HCT116 (cell line): ENCODE results near the gene HOXB9. TPM values are rescaled to one million over a fixed set of nuclear protein-coding genes. Genes with fewer than 3 reads are reported as not detected.

ENCODE experiments used
- ATAC-seq: fragments of 200-7000 bp; cut with Tn5 transposase; 2 replicates; pipeline ENCODE4 v1.9.1; 2020; ENCODE audit warnings: mild to moderate bottlenecking, moderate library complexity
- BruUV-seq: library from RNA; stranded (reverse); fragments of 400-500 nt; replicated peaks from 2 replicates; lab custom pipeline; 2021; lab: Mats Ljungman, UMichigan
- CTCF ChIA-PET: fragments of 300-600 bp; sonication (Branson Sonifier 250); formaldehyde crosslinking; loops from one replicate; lab custom pipeline; 2021; ENCODE audit warnings: antibody characterized with exemption; lab: Charles Lee
- POLR2A ChIA-PET: fragments of 300-600, 350-600 bp; sonication (Branson Sonifier 250); formaldehyde crosslinking; loops from one replicate; lab custom pipeline; 2021; ENCODE audit warnings: antibody characterized with exemption; lab: Charles Lee
- RAD21 ChIA-PET, 2 experiments: fragments of 300-600 bp; sonication (Branson Sonifier 250); formaldehyde crosslinking; loops; one replicate each; lab custom pipeline; 2023; ENCODE audit warnings: low total read pairs in 2 of 2; ENCODE audit not compliant: uncharacterized antibody in 2 of 2, unreplicated experiment in 2 of 2, low non-redundant PET in 1 of 2; lab: Charles Lee
- DNase-seq: peaks from one replicate; pipeline ENCODE4 v3.0.0-alpha.2; 2010; ENCODE audit warnings: low read depth, low spot score
- H2AFZ ChIP-seq: fragments of 200-600 bp; shearing (Covaris generic), sonication (generic); 2 replicates; pipeline ENCODE4 v1.6.1; 2017; ENCODE audit warnings: low read depth, mixed run types, mixed read lengths, antibody characterized with exemption, low read length; ENCODE audit not compliant: poor library complexity, severe bottlenecking
- H3K27ac ChIP-seq: 2 replicates; pipeline ENCODE4 v1.5.1; 2012; ENCODE audit warnings: low read depth, low read length
- H3K27me3 ChIP-seq: fragments of 200-600 bp; sonication (generic); 2 replicates; pipeline ENCODE4 v1.6.1; 2016; ENCODE audit warnings: mixed run types, low read length, mixed read lengths; ENCODE audit not compliant: insufficient read depth
- H3K36me3 ChIP-seq, 2 experiments: fragments of 200-500 bp in 1 of 2; fragments of 200-600 bp in 1 of 2; sonication (Bioruptor generic) in 1 of 2; sonication (generic) in 1 of 2; 2 replicates each; pipeline versions ENCODE4 v1.5.1 to v1.6.1; 2014 to 2016; ENCODE audit warnings: low read length in 2 of 2, inconsistent platforms in 1 of 2, mixed read lengths in 1 of 2, mixed run types in 1 of 2; ENCODE audit not compliant: insufficient read depth in 2 of 2, control insufficient read depth in 1 of 2
- H3K4me1 ChIP-seq, 2 experiments: fragments of 200-600 bp in 1 of 2; sonication (generic) in 1 of 2; 2 replicates each; pipeline versions ENCODE4 v1.5.1 to v1.6.1; 2012 to 2017; ENCODE audit warnings: low read length in 2 of 2, inconsistent platforms in 1 of 2, mild to moderate bottlenecking in 1 of 2, mixed read lengths in 1 of 2, mixed run types in 1 of 2, moderate library complexity in 1 of 2; ENCODE audit not compliant: insufficient read depth in 2 of 2, control insufficient read depth in 1 of 2
- H3K4me2 ChIP-seq: fragments of 200-600 bp; sonication (generic); 2 replicates; pipeline ENCODE4 v1.6.1; 2017; ENCODE audit warnings: mixed run types, low read length, mixed read lengths
- H3K4me3 ChIP-seq, 2 experiments: fragments of 200-600 bp in 1 of 2; sonication (generic) in 1 of 2; replicated peaks in 1 of 2; 2 replicates each; pipeline ENCODE4 v1.5.1; 2011 to 2016; ENCODE audit warnings: low read length in 2 of 2, control low read depth in 1 of 2, low read depth in 1 of 2, mild to moderate bottlenecking in 1 of 2, mixed read lengths in 1 of 2, mixed run types in 1 of 2
- H3K79me2 ChIP-seq: fragments of 200-600 bp; sonication (generic); 2 replicates; pipeline ENCODE4 v1.6.1; 2017; ENCODE audit warnings: mild to moderate bottlenecking, mixed run types, low read length, moderate library complexity, mixed read lengths; ENCODE audit not compliant: insufficient read depth
- H3K9ac ChIP-seq: fragments of 200-600 bp; sonication (generic); 2 replicates; pipeline ENCODE4 v1.6.1; 2016; ENCODE audit warnings: low read length, mixed read lengths
- H3K9me2 ChIP-seq: fragments of 200-600 bp; sonication (generic), shearing (Covaris generic); 2 replicates; pipeline ENCODE4 v1.6.1; 2017; ENCODE audit warnings: mixed run types, mild to moderate bottlenecking, moderate library complexity; ENCODE audit not compliant: insufficient read depth
- H3K9me3 ChIP-seq, 2 experiments: fragments of 200-500 bp in 1 of 2; fragments of 200-600 bp in 1 of 2; sonication (Bioruptor generic) in 1 of 2; sonication (generic) in 1 of 2; 2 replicates each; pipeline ENCODE4 v1.6.1; 2014 to 2017; ENCODE audit warnings: low read length in 2 of 2, mixed read lengths in 2 of 2, inconsistent platforms in 1 of 2, low read depth in 1 of 2, mild to moderate bottlenecking in 1 of 2, mixed run types in 1 of 2, moderate library complexity in 1 of 2; ENCODE audit not compliant: control insufficient read depth in 1 of 2, insufficient read depth in 1 of 2
- H4K20me1 ChIP-seq: fragments of 200-600 bp; sonication (generic), shearing (Covaris generic); 2 replicates; pipeline ENCODE4 v1.6.1; 2017; ENCODE audit warnings: mixed run types, mild to moderate bottlenecking, moderate library complexity; ENCODE audit not compliant: insufficient read depth
- CBX3 ChIP-seq: IDR thresholded peaks from 2 replicates; pipeline ENCODE4 v1.6.1; 2012; ENCODE audit warnings: low read depth
- EGR1 ChIP-seq: IDR thresholded peaks from 2 replicates; pipeline ENCODE4 v1.6.1; 2012; ENCODE audit warnings: low read depth
- ELF1 ChIP-seq: IDR thresholded peaks from 2 replicates; pipeline ENCODE4 v1.6.1; 2012; ENCODE audit warnings: low read depth, borderline replicate concordance
- EZH2 ChIP-seq: fragments of 200-600 bp; sonication (generic); IDR thresholded peaks from 2 replicates; pipeline ENCODE4 v1.6.1; 2017; ENCODE audit warnings: antibody characterized with exemption, mixed run types
- FOSL1 ChIP-seq: IDR thresholded peaks from 2 replicates; pipeline ENCODE4 v1.6.1; 2012; ENCODE audit warnings: low read depth
- POLR2AphosphoS5 ChIP-seq: IDR thresholded peaks from 2 replicates; pipeline ENCODE4 v1.6.1; 2011; ENCODE audit warnings: mild to moderate bottlenecking, low read depth, low read length, moderate library complexity
- RAD21 ChIP-seq: IDR thresholded peaks from 2 replicates; pipeline ENCODE4 v1.6.1; 2012; ENCODE audit warnings: low read depth, mild to moderate bottlenecking
- SIN3A ChIP-seq: IDR thresholded peaks from 2 replicates; pipeline ENCODE4 v1.6.1; 2012; ENCODE audit warnings: low read depth
- SP1 ChIP-seq: IDR thresholded peaks from 2 replicates; pipeline ENCODE4 v1.6.1; 2012; ENCODE audit warnings: low read depth
- SRF ChIP-seq: IDR thresholded peaks from 2 replicates; pipeline ENCODE4 v1.6.1; 2012; ENCODE audit warnings: low read depth
- TCF7L2 ChIP-seq: IDR thresholded peaks from 2 replicates; pipeline ENCODE4 v1.7.0; 2011; ENCODE audit warnings: borderline replicate concordance, inconsistent platforms; ENCODE audit not compliant: insufficient read depth, insufficient read length; ENCODE audit errors: extremely low read depth
- YY1 ChIP-seq: IDR thresholded peaks from 2 replicates; pipeline ENCODE4 v1.6.1; 2011; ENCODE audit warnings: low read length, low read depth, moderate library complexity, mild to moderate bottlenecking; ENCODE audit not compliant: insufficient replicate concordance; ENCODE audit errors: extremely low read depth
- intact Hi-C: fragments of 100-400 bp; cut with micrococcal nuclease; formaldehyde crosslinking; loops from 2 replicates; pipeline ENCODE4 v1.10.0; 2022
- total RNA-seq: library from RNA; stranded (reverse); gene quantifications from one replicate; pipeline ENCODE4 v1.2.1, GENCODE V29; 2021; ENCODE audit not compliant: unreplicated experiment
- TF ChIP-seq, protein P1 (sequence below): IDR thresholded peaks from 2 replicates; pipeline ENCODE4 v1.6.1; 2012
- TF ChIP-seq, protein P2 (sequence below): IDR thresholded peaks from 2 replicates; pipeline ENCODE4 v1.6.1; 2012; ENCODE audit warnings: low read depth
- TF ChIP-seq, protein P3 (sequence below), 3 experiments: fragments of 200-600 bp in 1 of 3; sonication (generic) in 1 of 3; IDR thresholded peaks in 2 of 3; conservative IDR thresholded peaks in 1 of 3; 2 replicates each; pipeline ENCODE4 v1.5.1; 2012 to 2017; ENCODE audit warnings: low read depth in 2 of 3, low read length in 2 of 3, antibody characterized with exemption in 1 of 3, borderline replicate concordance in 1 of 3, control low read depth in 1 of 3, mild to moderate bottlenecking in 1 of 3, mixed read lengths in 1 of 3, mixed run types in 1 of 3, moderate library complexity in 1 of 3; ENCODE audit not compliant: insufficient read depth in 1 of 3

HOXB9 gene
- total RNA-seq, 1 experiment from 2014 or later = 40.1 TPM

DNA sequence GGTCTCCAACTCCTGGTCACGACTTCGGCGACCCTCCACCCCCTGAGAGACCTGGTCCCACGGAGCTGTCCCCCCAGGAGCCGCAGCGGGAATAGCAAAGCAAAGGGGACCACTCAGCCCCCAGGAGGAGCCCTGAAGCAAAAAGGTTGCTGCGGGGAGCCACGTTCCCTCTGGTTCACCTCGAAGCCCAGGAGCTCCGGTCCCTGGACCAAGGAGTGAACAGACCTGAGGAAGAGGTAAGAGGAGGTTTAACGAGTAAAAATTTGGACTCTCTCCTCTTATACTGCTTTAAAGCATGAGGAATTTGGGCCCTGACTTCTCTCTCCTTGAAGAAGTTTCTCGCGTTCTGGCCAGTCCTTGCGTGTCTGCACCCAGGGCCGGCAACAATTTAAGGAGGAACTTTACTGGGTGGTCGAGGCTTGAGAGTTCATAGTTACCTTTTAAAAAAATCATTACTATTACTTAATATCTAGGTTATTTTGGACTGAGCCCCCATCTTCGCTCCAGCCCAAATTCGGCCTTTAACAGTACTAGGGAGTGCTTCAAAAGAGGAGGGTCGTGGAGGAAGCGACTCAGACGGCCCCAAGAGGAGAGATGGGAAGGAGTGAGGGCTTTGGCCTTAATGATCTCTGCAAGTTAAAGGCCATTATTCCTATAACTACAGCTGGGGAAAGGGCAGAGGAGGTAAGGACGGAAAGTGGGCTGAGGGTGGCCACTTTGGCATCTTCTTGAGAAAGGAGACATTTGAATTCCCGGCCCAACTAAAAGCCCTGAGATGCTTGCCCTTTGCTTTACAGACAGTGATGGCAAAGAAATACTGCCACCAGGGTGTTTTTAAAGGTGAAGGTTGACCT lies 16.9 kb upstream of the HOXB9 start:
- Histone ChIP-seq H3K4me2 (no peak overlapping the region), H3K36me3 (peaks cover 0 to 15% of the 10 kb centered on the region in 2 experiments; a peak in 1 of 4 replicates), H3K9me2 (no peaks in the 10 kb centered on the region), H3K4me1 (peaks cover 17 to 47% of the 10 kb centered on the region in 2 experiments; a peak in 3 of 4 replicates), H3K4me3 (no peak overlapping the region), H3K27me3 (no peaks in the 10 kb centered on the region), H3K79me2 (peaks cover 90% of the 10 kb centered on the region), H3K27ac (no peak overlapping the region), H3K9me3 (no peaks in the 10 kb centered on the region), H2AFZ (no peak overlapping the region), H4K20me1 (no peaks in the 10 kb centered on the region), H3K9ac (0 out of 2 replicates have a peak overlapping the region, but pooled peaks have one; percentile 4)
- ChIA-PET POLR2A (no interaction called here), CTCF (no interaction called here), RAD21 (no interaction called here)
- no TSS peak for BruUV-seq
- TF ChIP-seq FOSL1 (no peak), SIN3A (no peak), RAD21 (no peak), ELF1 (no peak), SP1 (no peak), TCF7L2 (no peak), POLR2AphosphoS5 (no peak), SRF (no peak), EGR1 (no peak), EZH2 (no peak), YY1 (no peak), CBX3 (no peak)
- TF ChIP-seq, protein P1, sequence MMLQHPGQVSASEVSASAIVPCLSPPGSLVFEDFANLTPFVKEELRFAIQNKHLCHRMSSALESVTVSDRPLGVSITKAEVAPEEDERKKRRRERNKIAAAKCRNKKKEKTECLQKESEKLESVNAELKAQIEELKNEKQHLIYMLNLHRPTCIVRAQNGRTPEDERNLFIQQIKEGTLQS = no peak
- TF ChIP-seq, protein P2, sequence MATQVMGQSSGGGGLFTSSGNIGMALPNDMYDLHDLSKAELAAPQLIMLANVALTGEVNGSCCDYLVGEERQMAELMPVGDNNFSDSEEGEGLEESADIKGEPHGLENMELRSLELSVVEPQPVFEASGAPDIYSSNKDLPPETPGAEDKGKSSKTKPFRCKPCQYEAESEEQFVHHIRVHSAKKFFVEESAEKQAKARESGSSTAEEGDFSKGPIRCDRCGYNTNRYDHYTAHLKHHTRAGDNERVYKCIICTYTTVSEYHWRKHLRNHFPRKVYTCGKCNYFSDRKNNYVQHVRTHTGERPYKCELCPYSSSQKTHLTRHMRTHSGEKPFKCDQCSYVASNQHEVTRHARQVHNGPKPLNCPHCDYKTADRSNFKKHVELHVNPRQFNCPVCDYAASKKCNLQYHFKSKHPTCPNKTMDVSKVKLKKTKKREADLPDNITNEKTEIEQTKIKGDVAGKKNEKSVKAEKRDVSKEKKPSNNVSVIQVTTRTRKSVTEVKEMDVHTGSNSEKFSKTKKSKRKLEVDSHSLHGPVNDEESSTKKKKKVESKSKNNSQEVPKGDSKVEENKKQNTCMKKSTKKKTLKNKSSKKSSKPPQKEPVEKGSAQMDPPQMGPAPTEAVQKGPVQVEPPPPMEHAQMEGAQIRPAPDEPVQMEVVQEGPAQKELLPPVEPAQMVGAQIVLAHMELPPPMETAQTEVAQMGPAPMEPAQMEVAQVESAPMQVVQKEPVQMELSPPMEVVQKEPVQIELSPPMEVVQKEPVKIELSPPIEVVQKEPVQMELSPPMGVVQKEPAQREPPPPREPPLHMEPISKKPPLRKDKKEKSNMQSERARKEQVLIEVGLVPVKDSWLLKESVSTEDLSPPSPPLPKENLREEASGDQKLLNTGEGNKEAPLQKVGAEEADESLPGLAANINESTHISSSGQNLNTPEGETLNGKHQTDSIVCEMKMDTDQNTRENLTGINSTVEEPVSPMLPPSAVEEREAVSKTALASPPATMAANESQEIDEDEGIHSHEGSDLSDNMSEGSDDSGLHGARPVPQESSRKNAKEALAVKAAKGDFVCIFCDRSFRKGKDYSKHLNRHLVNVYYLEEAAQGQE = no peak
- TF ChIP-seq, protein P3, sequence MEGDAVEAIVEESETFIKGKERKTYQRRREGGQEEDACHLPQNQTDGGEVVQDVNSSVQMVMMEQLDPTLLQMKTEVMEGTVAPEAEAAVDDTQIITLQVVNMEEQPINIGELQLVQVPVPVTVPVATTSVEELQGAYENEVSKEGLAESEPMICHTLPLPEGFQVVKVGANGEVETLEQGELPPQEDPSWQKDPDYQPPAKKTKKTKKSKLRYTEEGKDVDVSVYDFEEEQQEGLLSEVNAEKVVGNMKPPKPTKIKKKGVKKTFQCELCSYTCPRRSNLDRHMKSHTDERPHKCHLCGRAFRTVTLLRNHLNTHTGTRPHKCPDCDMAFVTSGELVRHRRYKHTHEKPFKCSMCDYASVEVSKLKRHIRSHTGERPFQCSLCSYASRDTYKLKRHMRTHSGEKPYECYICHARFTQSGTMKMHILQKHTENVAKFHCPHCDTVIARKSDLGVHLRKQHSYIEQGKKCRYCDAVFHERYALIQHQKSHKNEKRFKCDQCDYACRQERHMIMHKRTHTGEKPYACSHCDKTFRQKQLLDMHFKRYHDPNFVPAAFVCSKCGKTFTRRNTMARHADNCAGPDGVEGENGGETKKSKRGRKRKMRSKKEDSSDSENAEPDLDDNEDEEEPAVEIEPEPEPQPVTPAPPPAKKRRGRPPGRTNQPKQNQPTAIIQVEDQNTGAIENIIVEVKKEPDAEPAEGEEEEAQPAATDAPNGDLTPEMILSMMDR (IDR thresholded peaks at IDR 0.05 in 2 of 3, conservative IDR thresholded peaks at IDR 0.05 in 1 of 3; ENCODE audit: borderline replicate concordance in 1 of 3, insufficient read depth in 1 of 3, low read depth in 2 of 3, low read length in 2 of 3) = no peak
- no peak for DNase-seq
- intact Hi-C loops = no loop called here
- ATAC-seq = no peak
